ENCODE measurements around the gene ARPC4. TPM values are rescaled to one million over a fixed set of nuclear protein-coding genes. Genes with fewer than 3 reads are reported as not detected.

ARPC4 gene
- total and polyA plus RNA-seq, 2 of the 13 experiments (the other 11 are each of a cell fraction or from before 2014, with no cell fraction given) = 30.1 to 83.6 TPM

- TF ChIP-seq CREB1 (IDR thresholded peaks at IDR 0.05) = no peak
- peak; percentile 75; the same call in 1 of the 2 replicates for TF ChIP-seq CREB1 (CRISPR knock-in tag; IDR thresholded peaks at IDR 0.05)
- no peak for TF ChIP-seq NPAS2 (CRISPR knock-in tag; IDR thresholded peaks at IDR 0.05; ENCODE audit: borderline replicate concordance)
- TF ChIP-seq ZNF616 (CRISPR knock-in tag; IDR thresholded peaks at IDR 0.05; ENCODE audit: low read depth) = no peak
- no peak for TF ChIP-seq ZSCAN20 (CRISPR knock-in tag; IDR thresholded peaks at IDR 0.05; ENCODE audit: borderline replicate concordance)
- no peak for TF ChIP-seq ZNF12 (CRISPR knock-in tag; IDR thresholded peaks at IDR 0.05)
- TF ChIP-seq, protein P1, sequence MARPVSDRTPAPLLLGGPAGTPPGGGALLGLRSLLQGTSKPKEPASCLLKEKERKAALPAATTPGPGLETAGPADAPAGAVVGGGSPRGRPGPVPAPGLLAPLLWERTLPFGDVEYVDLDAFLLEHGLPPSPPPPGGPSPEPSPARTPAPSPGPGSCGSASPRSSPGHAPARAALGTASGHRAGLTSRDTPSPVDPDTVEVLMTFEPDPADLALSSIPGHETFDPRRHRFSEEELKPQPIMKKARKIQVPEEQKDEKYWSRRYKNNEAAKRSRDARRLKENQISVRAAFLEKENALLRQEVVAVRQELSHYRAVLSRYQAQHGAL (CRISPR knock-in tag; IDR thresholded peaks at IDR 0.05; ENCODE audit: not compliant biosample characterization) = no peak
- TF ChIP-seq ZNF614 (CRISPR knock-in tag; IDR thresholded peaks at IDR 0.05; ENCODE audit: borderline replicate concordance) = peak; percentile 39; the same call in 1 of the 2 replicates
- TF ChIP-seq ZNF556 (CRISPR knock-in tag; IDR thresholded peaks at IDR 0.05; ENCODE audit: borderline replicate concordance) = peak; percentile 43; the same call in 1 of the 2 replicates
- TF ChIP-seq KLF9 (CRISPR knock-in tag; IDR thresholded peaks at IDR 0.05; ENCODE audit: low read depth) = no peak
- peak; percentile 52; the same call in 1 of the 2 replicates for TF ChIP-seq ZNF772 (CRISPR knock-in tag; IDR thresholded peaks at IDR 0.05)
- no peak for TF ChIP-seq ZNF660 (CRISPR knock-in tag; IDR thresholded peaks at IDR 0.05; ENCODE audit: borderline replicate concordance, low read depth)
- TF ChIP-seq GATAD2A (CRISPR knock-in tag; IDR thresholded peaks at IDR 0.05) = peak; percentile 12; the same call in 1 of the 2 replicates
- TF ChIP-seq ZNF619 (CRISPR knock-in tag; IDR thresholded peaks at IDR 0.05) = peak; percentile 89; the same call in 1 of the 2 replicates
- TF ChIP-seq RARA (CRISPR knock-in tag; IDR thresholded peaks at IDR 0.05) = no peak
- peak; percentile 40; the same call in 1 of the 2 replicates for TF ChIP-seq MTA1 (CRISPR knock-in tag; IDR thresholded peaks at IDR 0.05; ENCODE audit: borderline replicate concordance)
- TF ChIP-seq ZNF589 (CRISPR knock-in tag; conservative IDR thresholded peaks at IDR 0.05) = 0 out of 2 replicates have a peak, but pooled peaks have one; percentile 15
- no peak for TF ChIP-seq EED (CRISPR knock-in tag; IDR thresholded peaks at IDR 0.05)
- peak; percentile 67; the same call in 1 of the 2 replicates for TF ChIP-seq TARDBP (CRISPR knock-in tag; IDR thresholded peaks at IDR 0.05)
- TF ChIP-seq ZNF530 (CRISPR knock-in tag; IDR thresholded peaks at IDR 0.05; ENCODE audit: low read depth) = no peak
- 0 out of 2 replicates have a peak, but pooled peaks have one; percentile 59 for TF ChIP-seq ZNF784 (CRISPR knock-in tag; IDR thresholded peaks at IDR 0.05; ENCODE audit: borderline replicate concordance)
- TF ChIP-seq SUZ12 (IDR thresholded peaks at IDR 0.05; ENCODE audit: low read depth, low read length) = no peak
- TF ChIP-seq NFKBIZ (CRISPR knock-in tag; IDR thresholded peaks at IDR 0.05) = no peak
- TF ChIP-seq PHF21A (CRISPR knock-in tag; IDR thresholded peaks at IDR 0.05) = peak; percentile 49; the same call in 1 of the 2 replicates
- peak in 1 of 2 experiments; percentile 35; a peak in 2 of 4 replicates for TF ChIP-seq HMGXB4 (CRISPR knock-in tag; IDR thresholded peaks at IDR 0.05; ENCODE audit: borderline replicate concordance in 1 of 2, low read depth in 1 of 2)
Measured at GRCh38 chr3:9749645-9750555, 43.0 kb upstream of the ARPC4 start, which contains the start of gene OGG1 (continued).

Data from HepG2 (cell line).